ENCODE measurements around the gene GALNT3. TPM values are rescaled to one million over a fixed set of nuclear protein-coding genes. Genes with fewer than 3 reads are reported as not detected.

The GALNT3 gene
- 21.3 and 21.6 TPM in 2 replicates for total RNA-seq

DNA sequence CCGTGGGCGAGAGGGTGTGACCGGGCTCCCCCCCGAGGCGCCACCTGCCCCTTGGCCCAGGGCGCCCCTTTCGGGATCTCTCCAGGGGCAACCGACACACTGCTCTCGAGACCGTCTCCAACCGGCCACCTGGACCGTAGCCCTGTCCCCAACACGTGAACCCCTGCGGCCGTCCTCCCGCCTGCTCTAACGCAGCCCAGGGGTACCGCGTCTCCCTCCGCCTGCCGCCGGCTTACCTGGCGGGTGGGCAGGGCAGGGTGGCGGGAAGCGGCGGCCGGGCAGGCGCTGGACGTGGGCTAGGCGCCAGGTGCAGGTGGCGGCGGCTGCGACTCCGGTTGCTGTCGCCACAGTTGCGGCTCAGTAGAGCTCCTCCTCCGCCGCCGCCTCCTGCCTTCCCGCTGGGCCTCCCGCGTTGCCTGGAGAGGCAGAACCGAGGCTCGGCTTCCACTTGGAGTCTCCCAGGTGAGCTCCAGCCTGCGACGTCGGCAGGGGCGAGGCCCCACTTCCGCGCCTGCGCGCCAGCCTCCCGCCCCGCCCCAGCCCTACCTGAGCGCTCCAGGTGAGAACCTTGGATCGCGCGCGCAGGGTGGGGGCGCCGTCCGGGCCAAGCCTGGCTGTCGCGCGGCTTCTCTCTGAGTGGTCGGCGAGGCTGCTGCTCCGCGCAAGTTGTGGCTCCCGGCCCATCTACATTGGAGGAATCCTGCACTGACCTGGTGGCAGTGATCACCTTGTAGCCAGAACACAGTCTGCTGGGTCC is at the start of gene GALNT3:
Gene GALNT3, minus strand, starts transcription at position 469 of the 757 bp plus-strand sequence. CDS start 23,547 bp downstream, outside the sequence.
- no peak for DNase-seq (ENCODE audit: low spot score)
- H3K27ac Mint-ChIP-seq = peak within 1 kb of the TSS; percentile 96
- no peaks in the 10 kb centered on the region for H3K27me3 Mint-ChIP-seq (ENCODE audit: low read depth)
- no peaks in the 10 kb centered on the region for H3K9me3 Mint-ChIP-seq
- peak within 1 kb of the TSS; percentile 96 for H3K4me3 Mint-ChIP-seq (ENCODE audit: low read depth)
- peaks cover 56% of the 10 kb centered on the region for H3K4me1 Mint-ChIP-seq (ENCODE audit: low read depth)
- H3K36me3 Mint-ChIP-seq (ENCODE audit: low read depth) = peaks cover 25% of the 10 kb centered on the region
- intact Hi-C loops (cut with micrococcal nuclease) = loop anchor here (1.0 to 10.0 kb wide), 4 partner anchors 17 to 399 kb away; partner anchors contain the start of gene TTC21B

DNA sequence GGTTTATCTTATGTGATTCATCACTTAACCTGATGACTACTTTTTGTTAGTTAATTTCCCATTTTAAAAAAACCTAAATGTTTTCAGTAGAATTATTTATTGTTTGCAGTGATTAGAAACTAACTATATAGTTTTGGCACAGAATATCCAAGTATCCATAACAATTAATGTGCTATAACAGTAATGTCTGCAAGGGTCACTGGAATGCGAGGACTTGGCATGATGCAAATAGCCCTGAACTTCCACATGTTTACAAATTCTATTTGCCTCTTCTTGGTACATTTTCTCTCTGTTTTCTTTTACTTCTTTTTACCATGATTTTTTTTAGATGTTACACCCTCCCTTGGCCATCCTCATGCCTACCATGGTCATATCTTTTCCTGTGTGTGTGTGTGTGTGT is 49.3 kb upstream of the GALNT3 start:
- H3K27ac Mint-ChIP-seq = no peak overlapping the region
- intact Hi-C loops (cut with micrococcal nuclease) = no loop called here
- H3K9me3 Mint-ChIP-seq = no peaks in the 10 kb centered on the region
- no peaks in the 10 kb centered on the region for H3K4me1 Mint-ChIP-seq (ENCODE audit: low read depth)
- H3K36me3 Mint-ChIP-seq (ENCODE audit: low read depth) = no peaks in the 10 kb centered on the region
- peaks cover 3% of the 10 kb centered on the region for H3K27me3 Mint-ChIP-seq (ENCODE audit: low read depth)
- H3K4me3 Mint-ChIP-seq (ENCODE audit: low read depth) = no peak overlapping the region
- no peak for DNase-seq (ENCODE audit: low spot score)

DNA sequence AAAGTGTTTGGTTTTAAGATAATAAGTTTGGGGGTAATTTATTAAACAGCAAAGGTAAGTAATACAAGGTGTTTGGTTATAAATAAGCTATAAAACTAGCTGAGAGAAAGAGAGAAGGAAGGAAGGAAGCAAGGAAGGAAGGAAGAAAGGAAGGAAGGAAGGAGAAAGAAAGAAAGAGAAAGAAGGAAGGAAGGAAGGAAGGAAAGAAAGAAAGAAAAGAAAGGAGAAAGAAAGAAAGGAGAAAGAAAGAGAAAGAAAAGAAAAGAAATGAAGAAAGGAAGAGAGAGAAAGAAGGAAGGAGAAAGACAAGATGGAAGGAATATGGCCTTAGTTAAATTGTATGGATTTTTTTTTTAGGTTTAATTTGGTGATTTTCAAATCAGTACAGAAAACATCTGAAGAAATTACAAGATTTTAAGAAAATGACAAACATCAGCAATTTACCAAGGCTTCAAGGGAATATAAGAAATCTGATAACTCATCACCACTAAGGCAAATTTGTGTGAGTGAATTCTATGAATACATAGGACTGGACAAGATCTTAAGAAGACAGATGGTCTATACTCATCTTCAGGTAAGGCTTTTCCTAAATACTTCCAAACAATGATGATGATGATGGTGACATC is 46.4 kb upstream of the GALNT3 start:
- H3K27ac Mint-ChIP-seq = no peak overlapping the region
- H3K27me3 Mint-ChIP-seq (ENCODE audit: low read depth) = peaks cover 3% of the 10 kb centered on the region
- intact Hi-C loops (cut with micrococcal nuclease) = no loop called here

DNA sequence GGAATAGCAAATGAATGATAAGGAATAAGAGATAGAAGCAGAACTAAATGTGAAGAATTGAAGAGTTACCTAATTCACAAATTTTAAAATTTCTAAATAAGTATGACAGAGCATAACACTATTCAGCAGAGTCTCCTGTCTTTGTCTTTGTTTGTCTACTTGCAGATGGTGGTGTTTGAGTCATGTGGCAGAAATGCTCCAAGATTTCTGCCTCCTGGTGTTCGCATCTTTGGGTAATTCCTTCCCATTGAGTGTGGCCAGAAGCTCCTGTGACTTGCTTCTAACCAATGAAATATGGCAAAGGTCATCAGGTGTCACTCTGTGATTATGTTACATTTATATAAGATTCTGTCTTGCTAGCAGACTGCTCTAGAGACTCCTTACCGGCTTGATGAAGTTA is 45.6 kb upstream of the GALNT3 start:
- intact Hi-C loops (cut with micrococcal nuclease) = no loop called here
- Mint-ChIP-seq H3K36me3 (ENCODE audit: low read depth) (no peaks in the 10 kb centered on the region), H3K9me3 (no peaks in the 10 kb centered on the region), H3K27ac (no peak overlapping the region), H3K4me3 (ENCODE audit: low read depth) (no peak overlapping the region), H3K4me1 (ENCODE audit: low read depth) (no peaks in the 10 kb centered on the region), H3K27me3 (ENCODE audit: low read depth) (peaks cover 3% of the 10 kb centered on the region)
- no peak for DNase-seq (ENCODE audit: low spot score)

More for the DNA sequence above, 46.4 kb upstream of the GALNT3 start:
- no peak overlapping the region for H3K4me3 Mint-ChIP-seq (ENCODE audit: low read depth)
- no peaks in the 10 kb centered on the region for H3K4me1 Mint-ChIP-seq (ENCODE audit: low read depth)
- H3K9me3 Mint-ChIP-seq = no peaks in the 10 kb centered on the region
- DNase-seq (ENCODE audit: low spot score) = no peak
- H3K36me3 Mint-ChIP-seq (ENCODE audit: low read depth) = no peaks in the 10 kb centered on the region

DNA sequence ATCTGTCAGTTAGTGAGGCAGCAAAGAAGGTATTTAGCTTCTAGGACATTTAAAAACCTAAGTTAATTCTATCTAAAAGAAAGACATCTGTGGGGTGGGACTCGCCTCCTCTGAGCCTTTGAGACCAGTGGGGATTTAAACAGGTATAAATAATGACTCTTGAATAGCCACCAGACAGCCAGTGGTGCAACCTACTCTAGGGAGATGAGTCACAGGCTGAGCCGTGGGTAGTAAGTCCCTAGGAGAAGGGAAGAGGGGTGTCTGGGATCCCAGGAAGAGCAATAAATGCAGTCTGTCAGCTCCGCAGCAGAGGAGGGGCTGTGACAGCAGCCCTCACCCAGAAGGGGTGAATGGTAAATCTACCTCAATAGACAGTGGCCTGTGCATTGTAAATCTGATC is 43.1 kb upstream of the GALNT3 start:
- intact Hi-C loops (cut with micrococcal nuclease) = no loop called here
- Mint-ChIP-seq H3K27me3 (ENCODE audit: low read depth) (peaks cover 3% of the 10 kb centered on the region), H3K4me3 (ENCODE audit: low read depth) (no peak overlapping the region), H3K27ac (no peak overlapping the region), H3K4me1 (ENCODE audit: low read depth) (no peaks in the 10 kb centered on the region), H3K36me3 (ENCODE audit: low read depth) (no peaks in the 10 kb centered on the region), H3K9me3 (no peaks in the 10 kb centered on the region)
- no peak for DNase-seq (ENCODE audit: low spot score)

DNA sequence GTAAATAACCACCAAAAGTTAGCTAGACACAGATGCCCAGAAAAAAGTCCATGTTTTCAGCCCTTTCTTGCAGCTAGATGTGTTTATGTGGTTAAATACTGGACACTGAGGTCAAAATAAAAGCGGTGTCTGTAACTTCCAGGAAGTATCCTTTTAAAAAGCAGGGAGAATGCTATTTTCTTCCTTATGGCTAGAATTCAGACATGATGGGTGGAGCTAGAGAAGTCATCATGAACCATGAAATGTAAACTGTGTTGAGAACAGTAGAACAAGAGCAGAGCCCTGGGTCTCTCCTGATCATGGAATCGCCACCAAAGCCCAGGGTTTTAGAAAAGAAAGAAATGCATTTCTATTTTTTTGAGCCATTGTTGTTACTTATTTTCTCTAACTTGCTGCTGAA is 41.3 kb upstream of the GALNT3 start:
- no peak overlapping the region for H3K27ac Mint-ChIP-seq
- intact Hi-C loops (cut with micrococcal nuclease) = no loop called here
- H3K4me1 Mint-ChIP-seq (ENCODE audit: low read depth) = no peaks in the 10 kb centered on the region
- H3K4me3 Mint-ChIP-seq (ENCODE audit: low read depth) = no peak overlapping the region
- no peak for DNase-seq (ENCODE audit: low spot score)
- H3K27me3 Mint-ChIP-seq (ENCODE audit: low read depth) = peaks cover 3% of the 10 kb centered on the region
- H3K9me3 Mint-ChIP-seq = no peaks in the 10 kb centered on the region
- no peaks in the 10 kb centered on the region for H3K36me3 Mint-ChIP-seq (ENCODE audit: low read depth)

DNA sequence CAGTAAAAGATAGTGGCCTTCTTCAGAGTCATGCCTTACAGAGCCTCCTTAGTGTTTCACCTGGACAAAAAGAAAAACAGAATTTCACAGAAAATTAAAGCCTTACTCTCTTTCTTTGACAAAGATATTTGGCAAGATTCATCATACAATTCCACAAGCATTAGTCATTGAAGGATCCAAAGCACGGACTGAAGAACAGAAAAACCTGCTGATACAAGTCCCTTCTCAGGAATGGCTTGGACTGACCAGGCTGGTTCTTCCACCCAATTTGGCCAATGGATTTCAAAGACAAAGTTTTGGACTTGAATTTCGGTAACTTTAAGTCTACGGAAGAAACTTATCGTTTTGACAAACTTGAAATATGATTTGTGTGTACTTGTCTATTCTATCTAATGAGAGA is 39.1 kb upstream of the GALNT3 start:
- Mint-ChIP-seq H3K36me3 (ENCODE audit: low read depth) (no peaks in the 10 kb centered on the region), H3K27me3 (ENCODE audit: low read depth) (peaks cover 2% of the 10 kb centered on the region), H3K4me3 (ENCODE audit: low read depth) (no peak overlapping the region), H3K4me1 (ENCODE audit: low read depth) (no peaks in the 10 kb centered on the region), H3K27ac (no peak overlapping the region), H3K9me3 (no peaks in the 10 kb centered on the region)
- intact Hi-C loops (cut with micrococcal nuclease) = no loop called here
- DNase-seq (ENCODE audit: low spot score) = no peak

DNA sequence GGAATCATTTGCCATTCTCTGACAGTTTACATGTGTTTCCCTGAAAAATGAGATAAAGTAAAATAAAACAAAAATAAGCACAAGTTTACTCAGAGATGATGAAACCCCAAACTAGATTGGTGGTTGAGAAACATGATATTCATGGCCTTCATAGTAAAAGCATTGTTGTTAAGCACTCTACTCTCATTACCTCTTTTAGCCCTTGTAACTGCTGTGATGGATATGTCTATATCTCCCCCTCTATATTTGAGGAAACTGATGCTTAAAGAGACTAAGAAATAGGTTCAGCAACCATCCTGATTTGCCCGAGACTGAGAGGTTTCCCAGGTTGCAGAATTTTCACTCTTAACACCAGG is 33.9 kb upstream of the GALNT3 start:
- Mint-ChIP-seq H3K4me3 (ENCODE audit: low read depth) (no peak overlapping the region), H3K27ac (no peak overlapping the region), H3K27me3 (ENCODE audit: low read depth) (peaks cover 22% of the 10 kb centered on the region), H3K4me1 (ENCODE audit: low read depth) (peaks cover 3% of the 10 kb centered on the region), H3K36me3 (ENCODE audit: low read depth) (no peaks in the 10 kb centered on the region), H3K9me3 (no peaks in the 10 kb centered on the region)
- no peak for DNase-seq (ENCODE audit: low spot score)
- intact Hi-C loops (cut with micrococcal nuclease) = no loop called here

DNA sequence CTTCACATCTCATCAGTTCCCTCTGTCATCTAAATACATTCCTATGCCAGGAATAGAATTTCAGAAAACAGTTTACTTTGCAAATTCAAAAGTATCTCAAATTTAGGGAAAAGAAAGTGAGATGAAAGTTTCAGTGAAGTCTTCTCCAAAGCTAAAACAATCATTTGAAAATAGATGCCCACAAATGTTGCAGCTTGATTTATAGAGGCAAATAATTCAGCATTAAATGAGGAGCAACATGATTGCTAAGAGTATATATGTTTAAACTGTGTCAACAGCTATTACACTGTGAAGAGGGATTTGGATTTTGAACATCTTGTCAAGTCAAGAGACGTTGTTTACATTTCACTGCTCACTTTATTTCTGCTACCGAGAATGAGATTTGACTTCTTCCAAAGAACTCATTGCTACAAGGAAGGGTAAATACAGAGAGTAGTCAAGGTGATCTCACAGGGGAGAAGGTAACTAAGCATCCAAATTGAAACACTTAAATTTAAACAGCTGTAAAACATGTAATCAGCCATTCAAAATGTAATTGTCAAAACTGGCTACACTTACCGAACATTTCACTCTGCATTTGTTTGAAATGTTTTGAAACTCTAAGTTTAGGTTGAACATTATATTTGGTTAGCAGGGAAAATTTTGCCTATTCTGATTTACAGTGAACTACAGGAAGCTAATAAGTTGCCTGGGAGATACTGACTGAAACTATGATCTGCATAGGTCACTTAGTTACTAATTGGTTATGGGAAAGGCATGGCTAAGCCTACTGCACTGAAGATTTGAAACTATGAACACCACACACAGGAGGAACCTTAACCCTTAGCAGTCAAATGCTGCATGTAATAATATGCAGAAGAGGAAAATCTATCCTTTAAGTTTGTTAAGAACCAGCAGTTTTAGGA is 33.2 kb upstream of the GALNT3 start:
- intact Hi-C loops (cut with micrococcal nuclease) = no loop called here
- no peak overlapping the region for H3K4me3 Mint-ChIP-seq (ENCODE audit: low read depth)
- no peak overlapping the region for H3K27ac Mint-ChIP-seq

DNA sequence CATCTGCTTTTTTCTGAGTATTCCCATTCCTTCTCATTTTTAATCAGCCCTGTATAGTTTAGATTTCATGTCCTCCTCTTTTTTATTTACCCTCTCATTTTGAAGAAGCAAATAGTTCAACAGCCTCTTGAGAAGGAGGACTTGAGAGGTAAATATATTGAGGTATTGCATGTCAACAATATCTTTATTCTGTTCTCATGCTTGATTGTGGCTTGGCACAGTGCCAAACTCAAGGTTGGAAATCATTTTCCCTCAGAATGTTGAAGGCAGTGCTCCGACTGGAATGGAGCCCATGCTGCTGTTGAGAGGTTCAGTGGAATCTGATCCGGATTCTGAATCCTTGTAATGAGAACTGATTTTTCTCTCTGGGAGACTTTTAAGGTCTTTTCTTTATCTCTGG is 31.0 kb upstream of the GALNT3 start:
- no peak overlapping the region for H3K27ac Mint-ChIP-seq
- peaks cover 6% of the 10 kb centered on the region for H3K4me1 Mint-ChIP-seq (ENCODE audit: low read depth)
- H3K9me3 Mint-ChIP-seq = no peaks in the 10 kb centered on the region
- no peaks in the 10 kb centered on the region for H3K36me3 Mint-ChIP-seq (ENCODE audit: low read depth)
- peaks cover 27% of the 10 kb centered on the region for H3K27me3 Mint-ChIP-seq (ENCODE audit: low read depth)
- no peak for DNase-seq (ENCODE audit: low spot score)
- intact Hi-C loops (cut with micrococcal nuclease) = no loop called here
- H3K4me3 Mint-ChIP-seq (ENCODE audit: low read depth) = no peak overlapping the region

More for the DNA sequence above, 33.2 kb upstream of the GALNT3 start:
- H3K36me3 Mint-ChIP-seq (ENCODE audit: low read depth) = no peaks in the 10 kb centered on the region
- peaks cover 6% of the 10 kb centered on the region for H3K4me1 Mint-ChIP-seq (ENCODE audit: low read depth)
- H3K27me3 Mint-ChIP-seq (ENCODE audit: low read depth) = peaks cover 25% of the 10 kb centered on the region
- no peak for DNase-seq (ENCODE audit: low spot score)
- no peaks in the 10 kb centered on the region for H3K9me3 Mint-ChIP-seq

DNA sequence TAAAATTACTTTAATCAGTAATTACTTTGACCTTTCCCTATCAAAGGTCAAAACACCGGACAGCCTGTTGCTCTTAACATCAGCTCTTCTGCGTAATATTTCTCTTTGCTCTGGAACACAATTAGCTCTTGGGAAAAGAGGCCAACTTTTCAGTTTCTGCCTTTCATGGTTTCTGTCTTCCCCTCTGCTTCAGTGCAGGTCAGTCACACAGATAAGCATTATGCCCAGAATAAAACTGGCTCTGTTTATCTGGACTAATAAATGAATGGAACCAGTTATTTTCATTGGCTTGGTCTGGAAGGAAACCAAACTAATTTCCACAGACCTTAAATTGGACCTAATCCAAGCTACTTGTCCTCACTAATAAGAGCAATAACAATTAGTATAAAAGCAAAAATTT is 26.2 kb upstream of the GALNT3 start:
- H3K27me3 Mint-ChIP-seq (ENCODE audit: low read depth) = peaks cover 28% of the 10 kb centered on the region
- H3K27ac Mint-ChIP-seq = no peak overlapping the region
- DNase-seq (ENCODE audit: low spot score) = no peak
- no peaks in the 10 kb centered on the region for H3K36me3 Mint-ChIP-seq (ENCODE audit: low read depth)
- H3K4me3 Mint-ChIP-seq (ENCODE audit: low read depth) = no peak overlapping the region
- intact Hi-C loops (cut with micrococcal nuclease) = no loop called here
- H3K4me1 Mint-ChIP-seq (ENCODE audit: low read depth) = peaks cover 6% of the 10 kb centered on the region
- H3K9me3 Mint-ChIP-seq = no peaks in the 10 kb centered on the region

DNA sequence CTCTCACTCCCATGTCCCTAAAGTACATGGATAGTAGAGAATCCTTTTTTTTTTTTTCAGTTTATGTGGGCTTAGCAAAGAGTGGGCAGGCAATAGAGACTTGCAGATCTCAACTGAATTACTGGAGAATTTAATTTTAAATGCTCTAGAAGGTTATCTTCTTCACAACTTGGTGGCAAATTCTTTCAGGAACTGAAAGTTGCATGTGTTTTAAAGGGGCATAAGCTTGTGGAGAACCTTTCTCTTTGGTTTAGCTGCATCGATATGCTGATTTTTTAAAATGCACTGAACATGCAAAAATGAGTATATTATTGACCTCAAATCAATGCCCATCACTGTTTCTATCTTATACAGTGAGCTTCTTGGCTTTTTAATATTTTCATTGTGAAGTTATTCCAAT is 24.9 kb upstream of the GALNT3 start:
- Mint-ChIP-seq H3K9me3 (no peaks in the 10 kb centered on the region), H3K27ac (no peak overlapping the region), H3K36me3 (ENCODE audit: low read depth) (no peaks in the 10 kb centered on the region), H3K4me3 (ENCODE audit: low read depth) (no peak overlapping the region), H3K4me1 (ENCODE audit: low read depth) (peaks cover 6% of the 10 kb centered on the region), H3K27me3 (ENCODE audit: low read depth) (peaks cover 17% of the 10 kb centered on the region)
- intact Hi-C loops (cut with micrococcal nuclease) = no loop called here
- no peak for DNase-seq (ENCODE audit: low spot score)

Data from activated T-helper 2 cell treated with anti-CD3 and anti-CD28 coated beads, Interferon-gamma antibody, Interleukin-2, Interleukin-4, amounts not matched to agents 10 μg/mL and 5 μg/mL and 100 μg/mL, durations not matched to agents 14 hours and 24 hours and 36 hours (primary cell).